Activated T-cell treated with anti-CD3 and anti-CD28 coated beads for 24 hours (primary cell): ENCODE data around the gene GPRC5D.

Experiments
- DNase-seq: peaks from one replicate; pipeline ENCODE4 v3.0.0-alpha.2; 2020; ENCODE audit warnings: low read depth

The GPRC5D gene

GRCh38 chr12:12979731-12980259 lies 27.8 kb upstream of the GPRC5D start:
- no peak for DNase-seq

GRCh38 chr12:12979126-12979525 lies 27.2 kb upstream of the GPRC5D start:
- DNase-seq = no peak

GRCh38 chr12:12977231-12977630 lies 25.3 kb upstream of the GPRC5D start:
- DNase-seq = no peak

- no peak for DNase-seq
Observed at GRCh38 chr12:12976366-12976765, 24.4 kb upstream of the GPRC5D start.

- no peak for DNase-seq
Observed at GRCh38 chr12:12975322-12976077, 23.5 kb upstream of the GPRC5D start.

GRCh38 chr12:12974211-12974610 lies 22.2 kb upstream of the GPRC5D start:
- DNase-seq = no peak

- no peak for DNase-seq
Observed at GRCh38 chr12:12973019-12973418, 21.0 kb upstream of the GPRC5D start.

- DNase-seq = no peak
Observed at GRCh38 chr12:12965836-12966235, 13.9 kb upstream of the GPRC5D start.

- no peak for DNase-seq
Observed at GRCh38 chr12:12964255-12964654, 12.3 kb upstream of the GPRC5D start.

- no peak for DNase-seq
Observed at GRCh38 chr12:12960639-12961209, 8.8 kb upstream of the GPRC5D start.

GRCh38 chr12:12958886-12959285 lies 6.9 kb upstream of the GPRC5D start:
- DNase-seq = no peak

- DNase-seq = no peak
Observed at GRCh38 chr12:12954878-12955625, 3.1 kb upstream of the GPRC5D start.

- no peak for DNase-seq
Observed at GRCh38 chr12:12954356-12954755, 2.4 kb upstream of the GPRC5D start.

GRCh38 chr12:12951504-12951903 lies 466 bp downstream of the GPRC5D start:
- DNase-seq = no peak

- DNase-seq = no peak
Observed at GRCh38 chr12:12947902-12948301, 4.1 kb downstream of the GPRC5D start.

- no peak for DNase-seq
Observed at GRCh38 chr12:12946686-12947355, 5.1 kb downstream of the GPRC5D start.

- no peak for DNase-seq
Observed at GRCh38 chr12:12945591-12945990, 6.4 kb downstream of the GPRC5D start.

- DNase-seq = no peak
Observed at GRCh38 chr12:12943586-12944260, 8.2 kb downstream of the GPRC5D start.

GRCh38 chr12:12941450-12942350 lies 10.3 kb downstream of the GPRC5D start:
- no peak for DNase-seq

- no peak for DNase-seq
Observed at GRCh38 chr12:12939888-12940287, 12.1 kb downstream of the GPRC5D start.

- no peak for DNase-seq
Observed at GRCh38 chr12:12938541-12938940, 13.4 kb downstream of the GPRC5D start.
